B cell (primary cell): ENCODE results near the gene MICU1.
"Not testable (repeated sequence)": the region's sequence is repeated elsewhere in the genome, so short reads cannot be mapped to it uniquely, and the experiment has no call there.

Experiments used
- CTCF ChIP-seq: fragments of 200-600 bp; IDR thresholded peaks from one replicate; pipeline ENCODE4 v1.8.0; 2022; ENCODE audit warnings: antibody characterized with exemption, mild to moderate bottlenecking
- EZH2 ChIP-seq: IDR thresholded peaks from 2 replicates; pipeline ENCODE4 v1.6.1; 2012; ENCODE audit warnings: borderline replicate concordance, low read depth, mild to moderate bottlenecking, moderate library complexity, low read length; ENCODE audit not compliant: insufficient read depth, poor library complexity, severe bottlenecking

GRCh38 chr10:72430936-72431335, 194.9 kb downstream of the MICU1 start:
- not testable (repeated sequence) for TF ChIP-seq CTCF, EZH2
